HG03520 (cell line): ENCODE data around the gene SAP30L.

ENCODE experiments used
- ATAC-seq: cut with Tn5 transposase; IDR thresholded peaks from one replicate; pipeline ENCODE4 v1.9.1; 2021; ENCODE audit warnings: mild to moderate bottlenecking, moderate library complexity; ENCODE audit not compliant: unreplicated experiment

The SAP30L gene

DNA sequence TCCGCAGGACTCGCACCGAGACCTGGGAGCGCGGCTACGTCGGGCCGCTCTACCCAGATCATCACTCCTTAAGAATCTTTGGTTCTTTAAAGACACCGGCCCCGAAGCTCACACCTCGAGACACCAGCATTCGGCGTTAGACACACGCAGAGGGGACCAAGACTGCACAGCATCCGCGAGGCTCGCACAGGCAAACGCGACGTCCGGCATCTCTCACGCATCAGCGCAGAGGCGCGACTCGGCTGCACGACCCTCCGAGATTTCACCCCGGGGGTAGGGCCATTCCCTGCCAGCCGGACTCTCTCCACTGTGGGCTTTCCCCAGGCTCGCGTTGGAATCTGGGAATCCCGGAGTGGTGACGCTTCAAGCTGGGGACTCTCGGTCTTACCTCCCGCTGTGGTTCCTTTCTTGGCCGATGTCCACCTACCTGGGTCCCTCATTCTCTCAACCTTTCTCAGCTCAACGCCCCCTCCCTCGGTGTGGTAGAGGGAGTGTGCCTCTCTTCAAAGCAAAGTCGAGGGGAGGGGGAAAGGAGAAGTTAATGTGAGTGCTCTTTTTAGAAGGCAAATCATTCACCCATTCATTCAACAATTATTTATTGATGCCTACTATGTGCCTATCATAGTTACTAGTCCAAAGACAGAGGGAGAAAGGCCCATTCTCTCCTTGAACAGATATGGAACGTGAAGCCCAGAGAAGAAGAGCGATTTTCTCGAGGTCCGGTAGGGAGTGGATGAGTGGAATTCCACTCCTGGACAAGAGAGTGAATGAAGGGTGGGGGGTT, 33.6 kb downstream of the SAP30L start:
- no peak for ATAC-seq

DNA sequence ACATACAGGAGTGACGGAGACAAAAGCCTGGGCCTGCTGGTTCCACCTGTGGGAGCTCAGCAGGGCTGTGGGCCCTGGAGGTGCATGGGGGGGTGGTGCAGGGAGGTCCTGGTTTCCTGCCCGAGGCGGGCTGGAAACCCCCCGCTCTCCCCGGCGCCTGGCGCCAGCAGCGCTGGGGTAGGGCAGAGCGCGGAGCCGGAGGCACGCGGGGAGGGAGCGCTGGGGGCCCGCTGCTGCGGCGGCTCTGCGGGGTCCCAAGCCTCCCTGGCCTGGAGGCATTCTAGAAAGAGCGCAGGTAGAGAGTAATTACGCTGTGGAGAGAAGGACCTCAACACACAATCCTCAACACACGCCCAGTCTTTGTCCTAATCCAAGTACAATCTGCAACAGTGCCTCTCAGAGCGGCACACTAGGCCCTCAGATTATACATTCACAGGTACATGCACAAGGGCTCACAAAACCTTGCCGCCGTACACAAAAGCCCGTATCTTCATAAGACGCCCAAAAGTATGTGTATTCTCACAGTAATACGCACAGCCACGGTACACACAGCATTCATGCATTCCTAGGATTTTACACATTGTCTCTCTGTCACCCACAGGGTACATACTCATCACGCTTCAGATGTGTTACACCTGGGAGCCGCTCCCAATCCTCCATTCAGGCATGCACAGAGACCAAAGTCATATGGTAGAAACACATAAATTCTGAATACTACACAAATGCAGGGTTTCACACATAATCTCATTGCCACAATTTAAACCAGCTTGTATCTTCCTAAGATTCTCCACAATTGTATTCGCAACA, 34.4 kb downstream of the SAP30L start:
- ATAC-seq, result no peak

DNA sequence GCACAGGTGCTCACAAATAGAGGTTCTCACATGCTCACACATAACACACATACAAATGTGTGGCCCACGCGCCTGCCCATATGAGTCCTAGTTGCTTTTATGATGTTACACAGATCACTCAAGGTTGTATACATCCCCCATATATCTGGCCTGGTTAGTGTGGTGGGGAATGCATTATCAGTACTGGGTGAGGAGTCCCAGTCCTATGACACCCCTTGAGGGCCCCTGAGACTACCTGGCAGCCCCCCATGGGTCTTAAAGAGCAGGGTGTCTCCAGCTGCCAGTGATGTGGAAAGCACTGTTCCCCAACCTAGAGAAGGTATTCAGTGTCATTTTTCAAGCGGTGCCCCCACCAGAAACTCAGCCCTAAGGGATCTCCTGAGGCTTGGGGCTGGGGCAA, 35.0 kb downstream of the SAP30L start:
- no peak for ATAC-seq

DNA sequence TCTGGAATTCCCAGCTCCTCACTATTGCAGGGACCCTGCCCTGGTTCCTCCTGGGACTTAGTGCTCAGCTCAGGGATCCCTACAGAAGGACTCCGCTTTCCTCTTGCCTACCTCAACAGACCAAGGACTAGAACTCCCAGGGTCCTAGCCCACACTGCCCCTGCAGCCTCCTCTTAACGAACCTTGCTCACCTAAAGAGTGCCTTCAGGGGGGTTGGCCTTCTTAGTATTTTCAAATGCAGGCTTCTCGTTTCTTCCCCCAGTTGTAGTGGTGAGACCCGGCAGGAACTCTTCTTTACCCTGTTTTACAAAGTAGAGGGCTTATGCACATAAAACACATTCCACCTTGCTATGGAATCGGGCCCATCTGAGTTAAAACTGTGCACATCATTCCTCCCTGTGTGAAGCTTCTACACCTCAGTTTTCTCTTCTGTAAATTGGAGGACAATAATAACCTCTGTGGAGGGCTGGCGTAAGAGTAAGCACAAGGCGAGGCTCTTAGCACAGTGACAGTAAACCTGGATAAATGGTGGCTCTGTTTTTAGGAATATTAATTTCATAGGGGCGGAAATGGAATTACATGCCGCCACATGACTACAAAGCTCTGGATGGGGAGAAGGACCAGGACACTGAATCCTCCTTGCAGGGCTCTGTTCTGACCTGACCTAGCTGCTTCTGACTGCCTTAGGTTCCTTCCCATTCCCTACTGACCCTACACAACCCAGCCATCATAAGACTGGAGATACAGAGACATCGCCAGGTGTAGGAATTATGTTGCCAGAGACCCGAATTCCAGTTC, 36.0 kb downstream of the SAP30L start:
- no peak for ATAC-seq

DNA sequence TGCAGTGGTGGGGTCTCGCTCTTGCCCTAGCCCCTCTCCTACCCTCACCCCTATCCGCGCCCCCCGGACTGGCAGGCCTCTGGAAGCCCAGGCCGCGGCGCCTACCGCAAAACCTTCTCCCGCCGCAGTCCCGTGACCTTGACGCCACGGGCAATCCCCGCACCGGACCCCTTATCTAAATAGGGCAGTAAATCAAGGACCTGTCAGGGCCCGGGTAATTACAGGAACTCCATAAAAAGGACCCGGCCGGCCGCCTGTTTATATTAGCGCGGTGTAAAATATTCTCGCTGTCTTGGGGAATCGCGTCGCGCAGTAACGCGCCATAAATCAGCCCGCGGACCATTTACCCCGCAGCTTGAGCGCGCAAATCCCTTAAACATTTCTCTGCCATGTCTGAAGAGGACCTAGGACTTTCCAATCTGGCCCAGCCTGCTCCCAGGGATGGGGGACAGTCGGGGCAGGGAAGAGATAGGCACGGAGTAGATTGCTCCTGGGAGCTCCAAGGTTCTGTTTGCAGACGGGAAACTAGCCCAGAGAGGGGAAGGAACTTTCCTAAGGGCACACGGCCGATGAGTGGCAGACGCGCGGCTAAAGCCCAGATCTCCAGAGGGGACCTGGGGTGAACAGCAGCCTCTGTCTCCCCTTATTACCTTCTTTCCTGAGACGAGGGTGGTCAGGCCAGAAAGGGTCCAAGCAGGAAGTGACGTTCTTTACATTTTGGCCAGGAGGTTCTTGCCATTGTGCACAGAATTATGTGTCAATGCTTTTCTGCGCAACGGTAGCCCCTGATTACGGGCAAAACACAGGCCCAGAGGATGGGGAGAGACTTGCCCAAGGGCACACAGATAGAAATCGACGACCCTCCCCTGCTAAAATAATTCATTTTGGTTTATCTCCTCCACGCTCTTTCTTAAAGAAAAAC, 37.0 kb downstream of the SAP30L start:
- no peak for ATAC-seq

DNA sequence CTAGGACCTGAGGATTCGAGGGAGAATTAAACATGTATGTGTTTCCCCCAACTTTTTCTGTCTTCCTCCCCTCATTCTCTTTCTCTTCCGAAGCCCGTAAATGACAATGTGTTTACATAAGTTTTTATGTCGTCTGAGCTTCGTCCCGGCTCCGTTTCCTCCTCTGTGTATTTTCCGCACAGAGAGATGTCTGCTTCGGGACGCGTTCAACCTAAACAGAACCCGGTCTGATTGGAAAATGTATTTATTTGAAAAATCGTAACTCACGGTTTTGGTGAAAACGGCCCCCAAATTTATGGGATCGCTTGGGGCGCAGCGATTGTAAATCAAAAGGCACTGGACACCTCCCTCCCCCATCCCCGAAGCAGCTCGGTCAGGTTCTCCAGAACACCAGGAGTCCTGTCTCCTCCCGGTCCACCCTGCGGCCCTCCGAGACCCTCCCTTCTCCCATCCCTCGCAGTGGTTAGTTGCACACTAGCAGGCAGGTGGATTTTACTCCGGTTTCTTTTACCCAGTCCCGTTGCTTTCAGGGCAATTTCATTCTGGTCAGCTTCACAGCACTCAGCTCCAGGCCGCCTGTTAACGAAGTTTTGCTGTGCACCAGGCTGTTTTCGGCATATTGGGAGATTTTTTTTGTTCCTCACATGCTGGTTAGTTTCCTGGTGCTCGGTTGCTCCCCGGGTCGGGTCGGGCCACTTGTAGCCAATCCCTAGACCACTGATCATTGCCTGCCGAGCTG, 38.0 kb downstream of the SAP30L start:
- ATAC-seq, result no peak

DNA sequence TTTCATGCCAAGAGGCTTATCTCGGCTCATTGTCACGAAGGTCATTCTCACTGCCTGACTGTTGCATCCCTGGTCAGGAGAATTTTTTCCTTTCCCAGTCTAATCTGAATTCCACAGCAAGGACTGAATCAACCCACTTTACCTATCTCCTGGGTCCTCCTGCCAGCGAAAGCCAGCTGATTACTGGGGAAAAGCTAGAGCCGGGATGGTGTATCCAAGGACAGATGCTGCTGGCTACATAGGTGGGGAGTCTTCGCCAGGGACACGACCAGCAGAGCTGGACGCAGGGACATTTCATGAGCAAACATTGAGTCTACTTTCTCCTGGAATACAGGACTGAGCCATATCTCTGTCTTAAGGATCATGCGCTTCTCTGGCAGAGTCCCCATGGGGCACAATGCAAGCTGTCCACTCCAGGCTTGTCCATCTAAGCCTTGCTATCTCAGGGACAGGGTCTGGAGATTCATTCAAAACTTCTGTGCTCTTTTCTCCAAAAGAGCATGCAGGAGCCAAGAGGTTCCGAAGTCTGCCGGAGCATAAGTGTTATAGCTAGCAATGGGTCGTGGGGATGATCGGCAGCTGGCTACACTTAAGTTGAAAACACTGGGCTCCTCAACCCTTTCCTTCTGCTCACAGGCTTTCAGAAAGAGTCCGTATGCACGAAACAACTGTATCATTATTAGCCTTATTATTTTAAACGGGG, 38.7 kb downstream of the SAP30L start:
- no peak for ATAC-seq

DNA sequence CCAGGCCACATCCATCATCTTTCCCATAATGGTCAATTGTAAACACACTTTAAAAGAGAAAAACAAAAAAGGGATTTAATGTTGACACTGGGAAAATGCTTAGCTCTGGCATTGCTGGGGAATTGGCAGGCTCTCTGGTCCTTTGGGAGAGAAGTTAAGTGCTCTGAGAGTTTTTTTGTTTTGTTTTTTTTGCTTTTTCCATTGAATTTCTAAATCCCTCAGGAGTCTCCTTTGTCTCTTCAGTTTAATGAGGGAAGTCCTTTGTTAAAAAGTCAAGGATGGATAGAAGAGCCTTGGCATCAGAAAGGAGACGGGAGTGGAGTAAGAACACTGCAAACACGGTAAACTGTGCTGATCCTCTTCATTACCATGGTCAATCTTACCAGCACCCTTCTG, 39.3 kb downstream of the SAP30L start:
- ATAC-seq, result no peak

DNA sequence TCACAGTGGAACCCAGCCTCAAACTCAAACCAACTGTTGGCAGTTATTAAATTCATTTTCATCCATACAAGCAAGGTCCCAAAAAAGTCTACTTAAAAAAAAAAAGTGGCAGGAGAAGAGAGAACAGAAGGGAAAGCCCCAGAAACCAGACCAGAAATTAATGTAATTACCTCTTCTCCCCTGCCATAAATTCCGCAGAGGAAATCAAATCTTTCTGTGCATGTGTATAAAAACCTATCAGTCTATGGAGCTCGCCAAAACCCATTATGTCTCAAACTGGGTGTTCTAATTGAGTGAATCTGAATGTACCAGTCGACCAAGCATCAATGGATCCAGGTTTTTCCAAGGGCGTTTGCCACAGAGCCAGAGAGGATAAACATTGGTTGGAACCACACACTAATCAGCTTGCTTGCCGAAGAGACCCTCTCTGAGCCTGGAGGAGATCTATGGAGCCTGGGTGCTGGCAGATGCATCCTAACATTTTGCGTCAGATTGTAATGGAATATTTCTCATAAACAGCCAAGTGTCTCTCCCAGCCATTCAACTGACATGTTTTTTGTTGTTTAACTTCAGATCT, 40.1 kb downstream of the SAP30L start:
- ATAC-seq, result no peak

DNA sequence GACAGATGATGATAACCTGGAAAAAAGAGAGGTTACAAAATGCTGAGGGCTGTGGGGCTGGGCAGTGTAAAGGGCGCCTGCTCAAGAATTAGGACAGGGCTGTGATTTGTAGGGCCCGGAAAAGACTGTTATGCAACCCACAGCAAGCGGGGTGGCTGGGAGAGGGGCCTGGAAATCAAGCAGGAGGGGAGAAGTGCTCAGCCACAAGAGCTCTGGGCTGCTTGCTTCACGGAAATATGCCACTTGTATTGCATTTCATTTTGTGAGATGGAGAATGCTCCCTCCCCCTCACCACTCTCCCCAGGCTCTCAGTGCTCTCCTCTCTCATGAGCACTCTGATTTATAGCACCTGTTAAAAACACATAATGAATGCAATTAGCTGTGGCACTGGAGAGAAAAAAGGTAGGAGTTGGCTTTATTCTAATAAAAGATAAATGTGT, 40.6 kb downstream of the SAP30L start:
- no peak for ATAC-seq

DNA sequence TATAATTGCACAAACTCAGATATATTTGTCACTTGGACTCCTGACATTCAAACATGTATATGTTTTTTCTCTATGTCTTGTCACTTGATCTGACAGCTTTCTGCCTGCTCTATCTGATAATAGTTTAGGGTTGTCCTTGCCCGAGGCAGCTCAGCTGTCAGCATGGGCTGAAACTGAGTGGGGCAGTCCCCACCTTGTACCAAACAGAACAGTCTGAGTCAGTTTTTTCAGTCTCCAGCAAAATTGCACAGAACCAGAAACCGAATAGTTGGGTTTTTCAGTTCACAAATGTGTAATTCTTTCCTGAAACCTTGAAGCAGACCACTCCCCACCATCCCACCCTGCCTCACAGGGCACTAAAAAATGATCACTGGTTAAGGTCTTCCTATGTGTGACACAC, 41.7 kb downstream of the SAP30L start:
- peak; percentile 100 for ATAC-seq

DNA sequence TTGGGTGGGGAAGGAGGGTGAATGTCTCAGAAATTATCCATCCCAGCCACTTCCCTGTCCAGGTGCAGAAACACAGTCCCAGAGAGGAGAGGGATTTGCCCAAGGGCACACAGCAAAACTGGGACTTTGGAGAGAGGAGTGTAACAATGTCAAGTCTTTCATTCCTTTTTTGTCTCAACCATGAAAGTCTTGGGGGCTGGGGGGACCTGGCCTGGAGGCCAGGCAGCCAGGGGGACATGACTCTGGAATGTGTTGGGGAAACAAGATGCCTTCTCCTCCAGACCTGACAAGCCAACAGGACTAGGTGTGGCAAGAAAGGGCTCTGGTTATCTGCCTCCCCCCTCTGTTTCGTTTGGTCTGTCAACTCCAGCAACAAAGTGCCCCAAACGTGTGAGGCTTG, 46.1 kb downstream of the SAP30L start:
- ATAC-seq, result no peak

DNA sequence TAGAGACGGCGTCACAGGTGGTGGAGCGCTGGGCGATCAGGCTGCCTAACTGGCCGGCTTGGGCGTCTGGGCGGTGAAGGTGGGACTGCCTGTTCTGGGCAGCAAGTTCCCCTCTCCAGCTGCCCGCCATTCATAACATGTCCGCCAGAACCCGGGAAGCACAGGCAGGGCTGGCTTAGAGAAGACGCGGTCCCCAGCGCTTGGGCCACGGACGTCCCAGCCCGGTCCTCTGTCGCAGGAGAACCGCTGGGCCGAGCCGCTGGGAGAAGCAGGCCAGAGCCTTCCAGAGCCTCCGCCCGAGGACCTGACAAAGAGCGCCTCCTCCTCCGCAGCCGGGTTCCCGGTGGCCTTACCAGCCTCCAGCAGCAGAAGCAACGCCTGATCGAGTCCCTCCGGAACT, 47.5 kb downstream of the SAP30L start:
- ATAC-seq, result no peak

DNA sequence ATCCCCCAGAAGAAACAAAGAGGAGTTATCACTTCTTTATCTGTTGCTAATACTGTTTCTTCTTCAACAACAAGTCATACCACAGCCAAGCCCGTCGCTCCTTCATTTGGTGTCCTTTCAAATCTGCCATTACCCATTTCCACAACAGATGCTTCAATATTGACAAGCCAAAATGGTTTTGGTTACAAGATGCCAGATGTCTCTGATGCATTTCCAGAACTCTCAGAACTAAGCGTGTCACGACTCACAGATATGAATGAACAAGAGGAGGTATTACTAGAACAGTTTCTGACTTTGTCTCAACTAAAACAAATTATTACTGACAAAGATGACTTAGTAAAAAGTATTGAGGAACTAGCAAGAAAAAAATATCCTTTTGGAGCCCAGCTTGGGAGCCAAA, 48.2 kb downstream of the SAP30L start:
- no peak for ATAC-seq

DNA sequence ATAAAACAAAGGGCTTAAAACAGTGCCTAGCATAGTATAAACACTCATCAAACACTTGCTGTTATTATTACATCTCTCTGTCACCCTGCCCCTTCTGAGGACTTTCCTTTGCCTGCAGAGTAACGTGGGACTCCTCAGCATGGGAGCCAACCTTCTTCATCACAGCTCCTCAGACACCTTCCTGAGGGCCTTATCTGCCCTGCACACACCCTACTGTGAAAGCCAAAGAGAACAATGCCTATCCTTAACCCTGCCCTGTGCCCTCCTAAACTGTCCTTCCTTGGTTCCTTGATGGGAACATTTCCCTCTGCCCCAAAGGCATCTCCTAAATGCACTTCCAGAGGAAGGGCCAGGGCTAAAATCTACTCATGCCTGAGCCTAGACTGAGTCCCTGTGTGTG, 52.8 kb downstream of the SAP30L start:
- ATAC-seq, result no peak

DNA sequence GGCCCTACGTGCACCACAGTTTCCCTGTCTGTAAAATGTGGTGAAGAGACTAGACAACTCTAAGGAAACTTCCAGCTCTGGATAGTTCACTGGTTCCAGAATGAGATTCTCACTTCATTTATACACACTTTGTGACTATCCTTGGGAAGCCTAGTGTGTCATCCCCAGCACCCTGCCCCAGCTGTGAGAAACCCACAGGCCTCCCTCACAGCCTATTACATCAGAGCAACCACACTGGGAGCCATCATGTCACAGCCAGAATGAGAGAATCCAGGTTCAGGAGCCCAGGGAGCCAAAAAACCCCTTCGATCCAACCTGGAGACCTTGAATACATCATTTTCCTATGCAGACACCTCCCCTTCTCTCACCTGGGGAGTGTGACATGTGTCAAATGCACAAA, 53.2 kb downstream of the SAP30L start:
- ATAC-seq, result no peak

DNA sequence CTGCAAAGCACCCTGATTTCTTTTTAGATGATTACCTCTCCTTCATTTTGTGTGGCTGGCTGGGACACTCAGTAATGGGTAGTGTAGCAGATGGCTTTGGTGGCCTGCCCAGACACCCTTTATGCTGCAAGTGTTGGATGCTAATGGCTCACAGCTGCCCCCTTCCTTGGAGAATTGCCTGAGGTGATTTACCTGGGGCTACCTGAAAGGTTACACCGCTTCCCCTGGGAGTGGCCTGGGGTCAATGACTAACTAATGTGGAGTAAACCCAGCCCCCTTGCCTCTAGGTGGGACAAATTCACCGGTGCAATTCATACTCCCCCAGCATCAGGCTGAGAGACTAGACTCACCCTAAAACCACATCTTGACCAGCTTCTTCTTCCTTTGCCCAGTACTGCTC, 55.8 kb downstream of the SAP30L start:
- no peak for ATAC-seq

DNA sequence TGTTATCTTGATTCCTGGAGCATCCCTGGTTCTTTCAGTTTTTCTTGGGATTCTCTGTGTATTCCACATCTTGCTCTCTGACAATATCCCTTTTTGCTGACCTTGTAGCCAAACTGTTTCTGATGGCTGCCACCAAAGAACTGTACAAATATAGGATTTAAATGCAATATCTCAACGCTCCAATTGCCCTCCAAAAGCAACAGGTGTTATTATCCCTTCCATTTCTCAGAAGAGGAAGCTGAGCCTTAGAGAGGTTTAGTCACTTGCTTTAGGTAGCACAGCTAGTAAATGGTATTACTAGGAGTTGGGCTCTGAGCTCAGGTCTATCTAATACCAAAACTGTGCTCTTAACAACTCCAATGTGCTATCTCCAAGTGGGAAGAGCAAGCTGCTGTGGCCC, 56.4 kb downstream of the SAP30L start:
- no peak for ATAC-seq

DNA sequence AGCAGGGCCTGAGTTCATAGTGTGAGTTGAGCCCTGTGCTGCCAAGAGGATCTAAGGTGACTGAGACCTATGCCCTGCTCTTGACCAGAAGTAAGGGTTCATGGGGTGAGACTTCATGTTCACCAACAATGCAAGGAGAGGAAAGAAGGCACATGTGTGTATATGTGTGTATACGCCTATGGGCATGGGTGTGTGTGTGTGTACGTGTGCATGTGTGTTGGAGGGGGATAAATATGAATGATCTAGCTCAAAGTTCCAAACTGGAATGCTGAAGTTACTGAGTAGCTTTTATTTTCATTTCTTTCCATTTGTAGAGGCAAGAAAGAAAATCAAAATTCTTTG, 57.9 kb downstream of the SAP30L start:
- ATAC-seq, result no peak
